Subcutaneous adipose tissue (tissue), 4 donors: ENCODE results near the gene ARHGAP22. TPM values are rescaled to one million over a fixed set of nuclear protein-coding genes. Genes with fewer than 3 reads are reported as not detected.

ENCODE experiments used
- total RNA-seq, 4 donors: library from RNA; depleted of rRNA; stranded (reverse); fragments of >200 nt; gene quantifications; one replicate each; pipeline ENCODE4 v1.1.0, GENCODE V29; 2016
- TF ChIP-seq, protein P1 (sequence below): fragments of 450-650 bp; IDR thresholded peaks from one replicate; pipeline ENCODE4 v1.5.1; 2016; ENCODE audit warnings: low read depth, mild to moderate bottlenecking, control low read depth, antibody characterized with exemption, moderate library complexity

ARHGAP22 gene
- total RNA-seq, 4 donors from 2014 or later: 2.1 to 15.0 (median 5.0) TPM

DNA sequence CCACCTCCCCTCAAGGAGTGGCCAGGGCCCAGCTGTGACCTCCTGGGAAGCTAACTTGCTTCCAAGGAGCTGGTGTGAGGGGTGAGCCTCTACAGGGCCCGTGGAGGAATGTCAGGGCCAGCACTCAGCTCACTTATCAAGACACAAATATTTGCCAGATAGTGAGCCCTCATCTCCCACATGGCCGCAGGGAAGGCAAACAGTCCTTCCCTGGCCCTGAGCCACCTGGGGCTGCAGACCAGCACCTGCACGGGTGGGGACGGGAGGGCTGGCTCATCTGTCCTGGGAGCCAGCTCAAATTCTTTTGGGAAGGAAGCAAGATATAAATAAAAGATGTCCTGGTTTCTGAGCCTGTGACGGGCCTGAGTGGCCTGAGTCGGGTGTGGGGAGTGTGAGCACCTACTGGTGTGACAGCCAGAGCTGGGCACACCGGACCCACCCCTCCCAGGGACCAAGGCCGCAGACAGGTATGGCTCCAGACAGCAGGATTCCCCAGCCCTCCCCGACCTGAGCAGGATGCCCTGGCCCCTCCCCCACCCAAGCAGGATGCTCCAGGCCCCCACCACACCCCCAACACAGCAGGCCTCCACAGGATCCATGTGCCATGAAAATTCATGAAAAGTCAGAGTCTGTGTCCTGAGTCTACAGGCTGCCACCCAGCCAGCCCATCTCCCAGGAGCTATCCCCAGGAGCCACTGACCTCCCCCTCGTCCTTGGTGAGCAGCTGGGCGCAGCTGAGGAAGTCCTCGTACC, 150.4 kb downstream of the ARHGAP22 start:
- TF ChIP-seq, protein P1, sequence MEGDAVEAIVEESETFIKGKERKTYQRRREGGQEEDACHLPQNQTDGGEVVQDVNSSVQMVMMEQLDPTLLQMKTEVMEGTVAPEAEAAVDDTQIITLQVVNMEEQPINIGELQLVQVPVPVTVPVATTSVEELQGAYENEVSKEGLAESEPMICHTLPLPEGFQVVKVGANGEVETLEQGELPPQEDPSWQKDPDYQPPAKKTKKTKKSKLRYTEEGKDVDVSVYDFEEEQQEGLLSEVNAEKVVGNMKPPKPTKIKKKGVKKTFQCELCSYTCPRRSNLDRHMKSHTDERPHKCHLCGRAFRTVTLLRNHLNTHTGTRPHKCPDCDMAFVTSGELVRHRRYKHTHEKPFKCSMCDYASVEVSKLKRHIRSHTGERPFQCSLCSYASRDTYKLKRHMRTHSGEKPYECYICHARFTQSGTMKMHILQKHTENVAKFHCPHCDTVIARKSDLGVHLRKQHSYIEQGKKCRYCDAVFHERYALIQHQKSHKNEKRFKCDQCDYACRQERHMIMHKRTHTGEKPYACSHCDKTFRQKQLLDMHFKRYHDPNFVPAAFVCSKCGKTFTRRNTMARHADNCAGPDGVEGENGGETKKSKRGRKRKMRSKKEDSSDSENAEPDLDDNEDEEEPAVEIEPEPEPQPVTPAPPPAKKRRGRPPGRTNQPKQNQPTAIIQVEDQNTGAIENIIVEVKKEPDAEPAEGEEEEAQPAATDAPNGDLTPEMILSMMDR: no peak

GRCh38 chr10:48453451-48454301, 151.2 kb downstream of the ARHGAP22 start:
- TF ChIP-seq, protein P1: no peak

GRCh38 chr10:48452879-48453412, 151.9 kb downstream of the ARHGAP22 start:
- TF ChIP-seq, protein P1: no peak

DNA sequence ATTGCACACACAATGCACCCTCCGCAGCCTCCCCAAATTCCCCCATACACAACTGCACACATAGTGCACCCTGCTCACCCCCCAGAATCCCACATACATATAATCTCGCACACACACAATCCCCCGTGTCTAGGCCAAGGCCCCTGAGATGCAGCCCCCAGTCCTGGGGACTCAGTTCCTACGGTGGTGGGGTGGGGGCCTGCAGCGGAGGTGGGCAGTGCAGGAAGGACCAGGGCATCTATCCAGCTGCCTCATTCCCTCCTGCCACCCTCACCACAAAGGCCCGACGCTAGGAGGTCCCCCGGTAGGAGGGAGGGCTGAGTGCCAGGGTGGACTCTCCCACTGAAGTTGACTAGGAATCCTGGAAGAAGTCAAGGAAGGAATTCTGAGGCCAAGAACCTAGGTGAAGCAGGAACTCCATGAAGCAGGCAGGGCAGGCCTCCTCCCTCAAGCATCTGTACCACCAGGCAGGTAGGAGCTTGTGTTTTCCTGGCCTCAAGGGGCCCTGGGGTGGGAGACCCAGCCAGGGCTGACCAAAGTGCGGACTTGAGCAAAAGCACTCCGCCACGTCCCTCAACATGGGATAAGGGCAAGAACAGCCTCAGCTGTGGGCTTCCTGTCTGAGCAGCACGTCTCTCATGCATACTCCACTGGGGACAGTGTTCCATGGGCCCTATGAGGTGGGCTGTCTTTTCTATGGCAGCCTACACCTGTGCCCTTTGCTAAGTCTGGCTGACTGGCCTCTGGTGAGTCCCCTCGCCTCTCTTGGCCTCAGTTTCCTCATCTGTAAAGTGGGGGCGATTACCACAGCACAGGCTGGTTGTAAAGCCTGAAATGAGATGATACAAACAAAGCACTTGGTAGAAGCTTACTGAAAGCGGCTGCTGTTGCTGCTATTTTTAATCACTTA, 152.6 kb downstream of the ARHGAP22 start:
- TF ChIP-seq, protein P1: no peak

DNA sequence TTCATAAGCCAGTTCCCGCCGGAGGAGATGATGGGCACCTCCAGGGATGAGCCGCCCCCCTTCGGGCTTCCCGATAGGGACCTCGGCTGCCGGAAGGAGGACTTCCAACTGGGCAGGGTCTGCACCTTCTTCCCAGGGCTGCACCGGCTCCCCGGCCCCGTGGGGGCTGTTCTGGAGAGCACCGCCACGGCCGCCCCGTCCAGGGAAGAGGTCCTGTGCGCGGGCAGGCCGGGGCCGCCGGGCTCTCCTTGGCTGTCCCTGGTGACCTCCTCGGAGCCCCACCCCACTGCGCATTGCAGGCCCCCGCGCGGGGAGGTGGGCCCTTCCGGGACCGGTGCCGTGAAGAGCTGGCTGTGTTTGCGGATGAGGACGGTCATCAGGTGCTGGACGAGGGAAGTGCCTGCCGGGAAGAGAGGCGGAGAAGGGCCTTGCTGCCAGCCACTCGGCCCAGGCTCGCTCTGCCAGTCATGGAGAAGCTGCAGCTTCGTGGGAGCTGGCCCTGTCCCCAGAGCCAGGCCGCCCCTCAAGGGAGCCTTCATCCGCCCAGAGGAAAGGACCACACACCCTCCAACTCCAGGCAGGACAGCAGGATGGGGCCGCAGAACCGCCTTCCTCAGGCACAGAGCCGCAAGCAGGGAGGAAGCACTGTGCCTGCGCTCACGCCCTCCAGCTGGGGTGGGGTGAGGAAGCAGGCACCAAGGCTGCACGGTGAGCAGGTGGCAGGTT, 154.0 kb downstream of the ARHGAP22 start:
- TF ChIP-seq, protein P1: no peak

DNA sequence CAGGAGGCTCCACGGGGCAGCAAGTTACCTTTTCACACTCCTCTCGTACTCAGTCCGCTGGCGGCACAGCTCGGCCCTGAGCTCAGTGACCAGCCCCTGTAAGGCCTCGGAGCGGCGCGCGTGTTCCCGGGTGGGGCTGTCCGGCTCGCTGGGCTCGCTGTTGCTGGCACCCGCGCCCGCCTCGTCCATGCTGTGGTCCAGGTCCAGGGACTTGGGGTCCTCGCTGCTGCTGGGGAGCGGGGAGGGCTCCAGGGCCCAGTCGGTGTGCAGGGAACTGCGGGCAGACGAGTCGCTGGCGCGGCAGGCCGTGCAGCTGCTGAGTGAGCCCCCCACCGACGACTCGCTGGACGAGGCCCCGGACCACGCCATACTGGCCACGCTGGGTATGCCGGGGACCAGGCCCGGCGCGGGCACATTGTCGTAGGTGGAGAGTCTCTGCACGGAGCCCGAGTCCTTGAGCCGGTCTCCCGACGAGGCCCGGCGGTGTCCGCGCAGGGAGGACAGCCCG, 154.6 kb downstream of the ARHGAP22 start:
- TF ChIP-seq, protein P1: no peak
